Endodermal cell (in vitro differentiated cells): ENCODE results near the gene GALNT2. TPM values are rescaled to one million over a fixed set of nuclear protein-coding genes. Genes with fewer than 3 reads are reported as not detected.

Experiments used
- DNase-seq: peaks from one replicate; pipeline ENCODE4 v3.0.0-alpha.2; 2017
- H3K27ac ChIP-seq: 2 replicates; pipeline ENCODE4 v1.5.1; 2013; ENCODE audit warnings: mild to moderate bottlenecking, low read depth, low read length, moderate library complexity
- H3K27me3 ChIP-seq: 2 replicates; pipeline ENCODE4 v1.6.1; 2013; ENCODE audit warnings: mild to moderate bottlenecking, low read length, moderate library complexity; ENCODE audit not compliant: insufficient read depth, control insufficient read depth, poor library complexity, severe bottlenecking
- H3K36me3 ChIP-seq: 2 replicates; pipeline ENCODE4 v1.7.0; 2013; ENCODE audit warnings: mild to moderate bottlenecking, low read length, moderate library complexity; ENCODE audit not compliant: control insufficient read depth, insufficient read depth
- H3K4me1 ChIP-seq: one replicate; pipeline ENCODE4 v1.7.0; 2013; ENCODE audit warnings: low read length; ENCODE audit not compliant: control insufficient read depth, insufficient read depth
- H3K4me3 ChIP-seq: 2 replicates; pipeline ENCODE4 v1.5.1; 2013; ENCODE audit warnings: mild to moderate bottlenecking, low read length, moderate library complexity
- H3K9ac ChIP-seq: 2 replicates; pipeline ENCODE4 v1.6.1; 2013; ENCODE audit warnings: mild to moderate bottlenecking, low read length, moderate library complexity; ENCODE audit not compliant: poor library complexity, severe bottlenecking; ENCODE audit errors: extremely low read depth
- H3K9me3 ChIP-seq: 2 replicates; pipeline ENCODE4 v1.6.1; 2013; ENCODE audit warnings: mild to moderate bottlenecking, low read length, moderate library complexity; ENCODE audit not compliant: control insufficient read depth
- H3K27ac Mint-ChIP-seq: 2 replicates; pipeline ENCODE4 v1.8.0; 2020; ENCODE audit warnings: mixed read lengths
- H3K27me3 Mint-ChIP-seq: 2 replicates; pipeline ENCODE4 v1.8.0; 2021; ENCODE audit warnings: mild to moderate bottlenecking, mixed read lengths; ENCODE audit not compliant: insufficient read depth
- H3K36me3 Mint-ChIP-seq: 2 replicates; pipeline ENCODE4 v1.8.0; 2020; ENCODE audit warnings: low read depth, mixed read lengths
- H3K4me1 Mint-ChIP-seq: 2 replicates; pipeline ENCODE4 v1.8.0; 2020; ENCODE audit warnings: mixed read lengths
- H3K4me3 Mint-ChIP-seq: 2 replicates; pipeline ENCODE4 v1.8.0; 2020; ENCODE audit warnings: mild to moderate bottlenecking, moderate library complexity, mixed read lengths
- H3K9me3 Mint-ChIP-seq: 2 replicates; pipeline ENCODE4 v1.8.0; 2020; ENCODE audit warnings: mild to moderate bottlenecking, mixed read lengths
- CTCF ChIP-seq: fragments of 200-600 bp; sonication (generic); conservative IDR thresholded peaks from 2 replicates; pipeline ENCODE4 v1.5.0; 2021; ENCODE audit warnings: antibody characterized with exemption, mild to moderate bottlenecking
- WGBS, 2 experiments: methylation state at CpG; one replicate each; pipeline versions ENCODE4 v1.1.5 to v1.1.7; 2013; ENCODE audit warnings: missing lambda C conversion rate in 2 of 2, mixed read lengths in 1 of 2; ENCODE audit not compliant: insufficient coverage in 1 of 2, insufficient read length in 1 of 2; 5-methylcytosine and 5-hydroxymethylcytosine counted together
- total RNA-seq, 2 donors: library from RNA; stranded (reverse); fragmentation: NEBNext Ultra II Directional in 1 of 2; extraction: Animal tissue kit (Norgen Biotek cat#: 25700) in 1 of 2; gene quantifications; 2 replicates in 1 of 2; 3 replicates in 1 of 2; pipeline ENCODE4 v1.2.1, GENCODE V29; 2021

GALNT2 gene
- total RNA-seq, 2 donors from 2014 or later = 41.6 to 63.5 TPM

GRCh38 chr1:230097370-230097769 lies 30.3 kb downstream of the GALNT2 start:
- peaks cover 8% of the 10 kb centered on the region for H3K36me3 Mint-ChIP-seq
- H3K4me1 Mint-ChIP-seq = peaks cover 17% of the 10 kb centered on the region
- Histone ChIP-seq H3K27ac (no peak overlapping the region), H3K4me1 (peaks cover 5% of the 10 kb centered on the region), H3K9me3 (no peaks in the 10 kb centered on the region), H3K27me3 (no peaks in the 10 kb centered on the region), H3K36me3 (no peaks in the 10 kb centered on the region), H3K9ac (no peak overlapping the region), H3K4me3 (no peak overlapping the region)
- DNase-seq = no peak
- no peak overlapping the region for H3K4me3 Mint-ChIP-seq
- no peak for TF ChIP-seq CTCF
- no peak overlapping the region for H3K27ac Mint-ChIP-seq
- 96 to 97% methylated on average over 4 of the region's 4 CpGs for WGBS, 2 experiments
- no peaks in the 10 kb centered on the region for H3K9me3 Mint-ChIP-seq
- no peaks in the 10 kb centered on the region for H3K27me3 Mint-ChIP-seq

- Histone ChIP-seq H3K9me3 (no peaks in the 10 kb centered on the region), H3K4me3 (no peak overlapping the region), H3K27ac (no peak overlapping the region), H3K4me1 (peaks cover 5% of the 10 kb centered on the region), H3K27me3 (no peaks in the 10 kb centered on the region), H3K9ac (no peak overlapping the region), H3K36me3 (no peaks in the 10 kb centered on the region)
- peaks cover 8% of the 10 kb centered on the region for H3K36me3 Mint-ChIP-seq
- H3K27me3 Mint-ChIP-seq = no peaks in the 10 kb centered on the region
- DNase-seq = no peak
- no peaks in the 10 kb centered on the region for H3K9me3 Mint-ChIP-seq
- H3K4me3 Mint-ChIP-seq = no peak overlapping the region
- WGBS, 2 experiments = 95% methylated on average over 8 of the region's 8 CpGs
- peaks cover 28% of the 10 kb centered on the region for H3K4me1 Mint-ChIP-seq
- no peak overlapping the region for H3K27ac Mint-ChIP-seq
- TF ChIP-seq CTCF = no peak
Measured at GRCh38 chr1:230098723-230099122, 31.7 kb downstream of the GALNT2 start.

GRCh38 chr1:230099465-230099864 lies 32.4 kb downstream of the GALNT2 start:
- peaks cover 8% of the 10 kb centered on the region for H3K36me3 Mint-ChIP-seq
- peaks cover 35% of the 10 kb centered on the region for H3K4me1 Mint-ChIP-seq
- H3K27me3 Mint-ChIP-seq = no peaks in the 10 kb centered on the region
- no peak overlapping the region for H3K9ac ChIP-seq
- H3K4me3 ChIP-seq = no peak overlapping the region
- no peaks in the 10 kb centered on the region for H3K36me3 ChIP-seq
- no peaks in the 10 kb centered on the region for H3K9me3 Mint-ChIP-seq
- H3K27me3 ChIP-seq = no peaks in the 10 kb centered on the region
- TF ChIP-seq CTCF = no peak
- no peak for DNase-seq
- no peaks in the 10 kb centered on the region for H3K9me3 ChIP-seq
- 88 to 100% methylated on average over 1 of the region's 1 CpG for WGBS, 2 experiments
- H3K27ac Mint-ChIP-seq = no peak overlapping the region
- H3K27ac ChIP-seq = no peak overlapping the region
- H3K4me1 ChIP-seq = peaks cover 6% of the 10 kb centered on the region
- H3K4me3 Mint-ChIP-seq = no peak overlapping the region
